HL-60 (cell line): ENCODE results near the gene SYNJ1.

Source experiments
- POLR2AphosphoS5 ChIP-seq: IDR thresholded peaks from 2 replicates; pipeline ENCODE4 v1.6.1; 2012; ENCODE audit warnings: low read depth
- REST ChIP-seq: IDR thresholded peaks from 2 replicates; pipeline ENCODE4 v1.6.1; 2012; ENCODE audit warnings: low read depth; ENCODE audit not compliant: insufficient replicate concordance
- TF ChIP-seq, protein P1 (sequence below): IDR thresholded peaks from one replicate; pipeline ENCODE4 v1.5.1; 2011; ENCODE audit warnings: low read length, control low read depth, inconsistent platforms; ENCODE audit not compliant: insufficient read depth

DNA sequence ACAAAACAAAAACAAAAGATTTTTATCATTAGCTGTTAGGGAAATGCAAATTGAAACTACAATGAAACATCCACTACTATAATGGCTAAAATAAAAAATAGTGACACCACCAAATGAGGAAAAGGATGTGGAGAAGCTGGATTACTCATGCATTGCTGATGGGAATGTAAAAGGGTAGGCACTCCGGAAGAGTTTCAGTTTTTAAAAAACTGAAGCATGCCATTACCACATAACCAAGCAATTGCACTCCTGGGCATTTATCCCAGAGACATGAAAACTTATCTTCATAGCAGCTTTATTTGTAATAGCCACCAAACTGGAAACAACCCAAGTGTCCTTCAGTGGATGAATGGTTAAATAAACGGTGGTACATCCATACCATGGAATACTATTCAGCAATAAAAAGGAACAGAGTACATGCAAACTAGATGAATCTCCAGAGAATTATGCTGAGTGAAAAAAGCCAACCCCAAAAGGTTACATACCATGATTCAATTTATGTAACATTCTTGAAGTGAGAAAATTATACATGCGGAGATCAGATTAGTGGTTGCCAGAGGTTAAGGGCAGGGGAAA, 101.1 kb downstream of the SYNJ1 start:
- TF ChIP-seq REST (no peak), POLR2AphosphoS5 (no peak)
- TF ChIP-seq, protein P1, sequence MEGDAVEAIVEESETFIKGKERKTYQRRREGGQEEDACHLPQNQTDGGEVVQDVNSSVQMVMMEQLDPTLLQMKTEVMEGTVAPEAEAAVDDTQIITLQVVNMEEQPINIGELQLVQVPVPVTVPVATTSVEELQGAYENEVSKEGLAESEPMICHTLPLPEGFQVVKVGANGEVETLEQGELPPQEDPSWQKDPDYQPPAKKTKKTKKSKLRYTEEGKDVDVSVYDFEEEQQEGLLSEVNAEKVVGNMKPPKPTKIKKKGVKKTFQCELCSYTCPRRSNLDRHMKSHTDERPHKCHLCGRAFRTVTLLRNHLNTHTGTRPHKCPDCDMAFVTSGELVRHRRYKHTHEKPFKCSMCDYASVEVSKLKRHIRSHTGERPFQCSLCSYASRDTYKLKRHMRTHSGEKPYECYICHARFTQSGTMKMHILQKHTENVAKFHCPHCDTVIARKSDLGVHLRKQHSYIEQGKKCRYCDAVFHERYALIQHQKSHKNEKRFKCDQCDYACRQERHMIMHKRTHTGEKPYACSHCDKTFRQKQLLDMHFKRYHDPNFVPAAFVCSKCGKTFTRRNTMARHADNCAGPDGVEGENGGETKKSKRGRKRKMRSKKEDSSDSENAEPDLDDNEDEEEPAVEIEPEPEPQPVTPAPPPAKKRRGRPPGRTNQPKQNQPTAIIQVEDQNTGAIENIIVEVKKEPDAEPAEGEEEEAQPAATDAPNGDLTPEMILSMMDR: no peak
